ENCODE measurements around the gene KLRC1.
A peak's percentile ranks its signal among the peaks of the same experiment; 100 is the strongest.
"Not testable (repeated sequence)": the region's sequence is repeated elsewhere in the genome, so short reads cannot be mapped to it uniquely, and the experiment has no call there.

Gene KLRC1

GRCh38 chr12:10453156-10453555 lies at the start of gene KLRC1:
Gene KLRC1 (minus strand): TSS chr12:10453377. CDS start chr12:10451156, 2,221 bp downstream.
- FAIRE-seq: no peak

GRCh38 chr12:10501030-10501429 lies 47.9 kb upstream of the KLRC1 start:
- FAIRE-seq: no peak

GRCh38 chr12:10498042-10498441 lies 44.9 kb upstream of the KLRC1 start:
- FAIRE-seq: no peak

- no peak for FAIRE-seq
These were observed 44.4 kb upstream of the KLRC1 start for GRCh38 chr12:10497602-10498001.

DNA sequence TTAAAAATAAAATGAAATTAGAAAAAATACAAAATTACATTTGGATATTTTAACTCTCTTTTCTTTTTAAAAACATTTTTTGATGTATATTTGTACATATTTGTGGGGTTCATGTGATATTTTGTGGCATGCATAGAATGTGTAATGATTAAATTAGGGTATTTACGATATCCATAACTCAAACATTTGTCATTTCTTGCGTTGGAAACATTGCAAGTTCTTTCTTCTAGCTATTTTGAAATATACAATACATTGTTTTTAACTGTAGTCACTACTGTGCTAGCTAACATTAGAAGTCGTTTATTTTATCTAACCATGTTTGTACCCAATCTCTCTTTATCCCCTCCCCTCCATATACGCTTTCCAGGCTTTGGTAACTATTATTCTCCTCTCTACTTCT lies 38.6 kb upstream of the KLRC1 start:
- FAIRE-seq: no peak

DNA sequence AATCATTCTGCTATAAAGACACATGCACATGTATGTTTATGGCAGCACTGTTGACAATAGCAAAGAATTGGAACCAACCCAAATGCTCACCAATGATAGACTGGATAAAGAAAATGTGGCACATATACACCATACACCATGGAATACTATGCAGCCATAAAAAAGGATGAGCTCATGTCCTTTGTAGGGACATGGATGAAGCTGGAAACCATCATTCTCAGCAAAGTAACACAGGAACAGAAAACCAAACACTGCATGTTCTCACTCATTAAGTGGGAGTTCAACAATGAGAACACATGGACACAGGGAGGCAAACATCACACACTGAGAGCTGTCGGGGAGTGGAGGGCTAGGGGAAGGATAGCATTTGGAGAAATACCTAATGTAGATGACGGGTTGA lies 34.2 kb upstream of the KLRC1 start:
- not testable (repeated sequence) for FAIRE-seq

DNA sequence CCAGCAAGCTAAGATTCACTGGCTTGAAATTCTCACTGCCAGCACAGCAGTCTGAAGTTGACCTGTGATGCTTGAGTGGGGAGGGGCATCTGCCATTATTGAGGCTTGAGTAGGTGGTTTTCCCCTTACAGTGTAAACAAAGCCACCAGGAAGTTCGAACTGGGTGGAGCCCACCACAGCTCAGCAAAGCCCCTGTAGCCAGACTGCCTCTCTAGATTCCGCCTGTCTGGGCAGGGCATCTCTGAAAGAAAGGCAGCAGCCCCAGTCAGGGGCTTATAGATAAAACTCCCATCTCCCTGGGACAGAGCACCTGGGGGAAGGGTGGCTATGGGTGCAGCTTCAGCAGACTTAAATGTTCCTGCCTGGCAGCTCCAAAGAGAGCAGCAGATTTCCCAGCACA lies 28.7 kb upstream of the KLRC1 start:
- not testable (repeated sequence) for FAIRE-seq

- FAIRE-seq: not testable (repeated sequence)
These were observed 19.6 kb upstream of the KLRC1 start for GRCh38 chr12:10472808-10473207.

- FAIRE-seq: no peak
These were observed 16.5 kb upstream of the KLRC1 start for GRCh38 chr12:10469701-10470100.

- FAIRE-seq: no peak
These were observed 13.1 kb upstream of the KLRC1 start for GRCh38 chr12:10466311-10466710.

GRCh38 chr12:10457760-10458159 lies 4.6 kb upstream of the KLRC1 start:
- no peak for FAIRE-seq

- FAIRE-seq: no peak
These were observed 3.7 kb upstream of the KLRC1 start for GRCh38 chr12:10456856-10457255.

GRCh38 chr12:10455766-10456165 lies 2.6 kb upstream of the KLRC1 start:
- peak; percentile 57 for FAIRE-seq

DNA sequence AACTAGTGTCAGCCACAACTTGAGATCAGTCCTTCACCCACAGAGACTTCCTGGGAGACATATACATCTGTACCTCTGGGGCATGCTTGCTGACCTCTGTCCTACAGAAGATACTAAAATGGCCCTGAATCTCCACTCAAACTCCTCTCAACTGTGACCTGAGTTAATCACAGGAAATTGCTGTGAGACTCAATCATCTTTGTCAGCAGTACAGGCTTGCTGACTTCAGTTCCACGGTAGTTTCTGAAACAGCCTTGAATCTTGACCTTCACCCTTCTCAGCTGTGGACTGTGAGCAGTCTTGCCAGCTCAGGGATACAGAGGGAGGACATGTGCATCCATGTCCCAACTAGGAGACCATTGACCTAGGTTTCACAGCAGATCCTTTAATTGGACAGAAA lies 1.4 kb upstream of the KLRC1 start:
- no peak for FAIRE-seq

- no peak for FAIRE-seq
These were observed 4.9 kb downstream of the KLRC1 start for GRCh38 chr12:10448236-10448635.

DNA sequence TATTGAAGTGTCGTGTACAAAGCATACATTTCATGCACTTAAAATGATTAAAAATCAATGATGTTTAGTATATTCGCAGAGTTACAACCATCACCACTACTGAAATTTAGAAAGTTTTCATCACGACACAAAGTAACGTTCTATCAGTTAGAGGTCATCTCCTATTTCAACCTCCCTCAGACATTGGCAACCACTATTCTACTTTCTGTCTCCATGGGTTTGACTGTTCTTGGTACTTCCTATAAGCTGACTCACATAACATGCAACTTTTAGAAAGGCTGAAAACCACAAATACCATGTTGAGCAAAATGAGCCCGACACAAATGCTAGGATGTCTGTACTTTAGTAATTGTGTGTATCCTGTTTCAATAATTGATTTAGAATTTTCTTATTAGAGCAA lies 7.1 kb downstream of the KLRC1 start:
- FAIRE-seq: not testable (repeated sequence)

- not testable (repeated sequence) for FAIRE-seq
These were observed 12.0 kb downstream of the KLRC1 start for GRCh38 chr12:10441144-10441543.

DNA sequence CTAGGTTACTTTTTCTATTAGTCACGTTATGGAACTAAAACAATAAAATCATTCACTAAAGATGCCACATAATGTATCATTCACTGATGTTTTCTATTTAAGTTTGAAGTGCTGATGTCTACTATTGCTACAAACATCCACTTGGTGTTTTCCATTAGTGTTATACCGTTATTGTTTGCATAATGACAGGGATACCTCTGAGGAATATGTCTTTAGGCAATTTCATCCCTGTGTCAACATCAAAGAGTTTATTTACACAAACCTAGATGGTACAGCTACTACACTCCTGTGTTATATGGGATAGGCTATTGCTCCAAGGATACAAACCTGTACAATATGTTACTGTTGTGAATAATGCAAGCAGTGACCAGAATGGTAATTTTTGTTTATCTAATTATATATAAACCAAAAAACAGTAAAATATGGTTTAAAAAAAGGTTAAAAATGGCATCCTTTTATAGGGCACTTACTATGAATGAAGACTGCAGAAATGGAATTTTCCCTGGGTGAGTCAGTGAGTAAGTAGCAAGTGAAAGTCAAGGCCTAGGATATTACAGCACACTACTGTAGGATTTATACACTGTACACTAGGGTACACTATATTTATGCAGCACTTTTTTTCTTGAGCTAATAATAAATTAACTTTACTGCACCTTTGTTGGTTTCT lies 13.4 kb downstream of the KLRC1 start:
- not testable (repeated sequence) for FAIRE-seq

GRCh38 chr12:10437601-10438000 lies 15.6 kb downstream of the KLRC1 start:
- not testable (repeated sequence) for FAIRE-seq

GRCh38 chr12:10435816-10436215 lies 17.4 kb downstream of the KLRC1 start, which contains the start of gene KLRC2:
Gene KLRC2 (minus strand): TSS chr12:10436010. CDS start chr12:10435986, 24 bp downstream.
- not testable (repeated sequence) for FAIRE-seq

DNA sequence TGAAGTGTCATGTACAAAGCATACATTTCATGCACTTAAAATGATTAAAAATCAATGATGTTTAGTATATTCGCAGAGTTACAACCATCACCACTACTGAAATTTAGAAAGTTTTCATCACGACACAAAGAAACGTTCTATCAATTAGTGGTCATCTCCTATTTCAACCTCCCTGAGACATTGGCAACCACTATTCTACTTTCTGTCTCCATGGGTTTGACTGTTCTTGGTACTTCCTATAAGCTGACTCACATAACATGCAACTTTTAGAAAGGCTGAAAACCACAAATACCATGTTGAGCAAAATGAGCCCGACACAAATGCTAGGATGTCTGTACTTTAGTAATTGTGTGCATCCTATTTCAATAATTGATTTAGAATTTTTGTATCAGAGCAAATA lies 22.6 kb downstream of the KLRC1 start:
- FAIRE-seq: not testable (repeated sequence)

- FAIRE-seq: not testable (repeated sequence)
These were observed 27.2 kb downstream of the KLRC1 start for GRCh38 chr12:10425938-10426337.

DNA sequence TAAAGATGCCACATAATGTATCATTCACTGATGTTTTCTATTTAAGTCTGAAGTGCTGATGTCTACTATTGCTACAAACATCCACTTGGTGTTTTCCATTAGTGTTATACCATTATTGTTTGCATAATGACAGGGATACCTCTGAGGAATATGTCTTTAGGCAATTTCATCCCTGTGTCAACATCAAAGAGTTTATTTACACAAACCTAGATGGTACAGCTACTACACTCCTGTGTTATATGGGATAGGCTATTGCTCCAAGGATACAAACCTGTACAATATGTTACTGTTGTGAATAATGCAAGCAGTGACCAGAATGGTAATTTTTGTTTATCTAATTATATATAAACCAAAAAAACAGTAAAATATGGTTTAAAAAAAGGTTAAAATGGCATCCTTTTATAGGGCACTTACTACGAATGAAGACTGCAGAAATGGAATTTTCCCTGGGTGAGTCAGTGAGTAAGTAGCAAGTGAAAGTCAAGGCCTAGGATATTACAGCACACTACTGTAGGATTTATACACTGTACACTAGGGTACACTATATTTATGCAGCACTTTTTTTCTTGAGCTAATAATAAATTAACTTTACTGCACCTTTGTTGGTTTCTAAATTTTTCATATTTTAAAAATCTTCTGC lies 28.8 kb downstream of the KLRC1 start:
- peak; percentile 61 for FAIRE-seq

DNA sequence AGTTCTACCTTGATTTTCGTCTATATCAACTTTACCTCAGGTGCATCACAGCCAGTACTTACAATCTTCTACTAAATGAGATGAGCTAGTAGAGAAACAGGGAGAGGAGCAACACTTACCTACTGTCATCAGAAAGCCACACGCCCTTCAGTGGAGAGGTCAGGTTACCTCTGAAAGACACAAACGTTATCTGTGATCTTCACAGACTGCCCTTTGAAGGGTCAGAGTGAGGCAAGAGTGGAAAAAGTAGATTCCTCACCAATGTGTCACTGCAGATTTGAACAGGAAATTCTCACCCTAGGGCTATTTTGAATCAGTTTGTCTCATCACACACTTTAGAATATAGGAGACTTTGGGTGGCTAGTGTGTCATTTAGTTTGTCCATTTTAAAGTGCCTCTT lies 31.0 kb downstream of the KLRC1 start:
- FAIRE-seq: not testable (repeated sequence)
